Kidney glomerular epithelial cell (primary cell): ENCODE results near the gene TGFBI.

ENCODE experiments used
- DNase-seq: peaks from one replicate; lab custom pipeline; 2025; lab: John Stamatoyannopoulos, UW

Gene TGFBI

GRCh38 chr5:136094189-136094912 is 65.6 kb downstream of the TGFBI start:
- DNase-seq = no peak

- DNase-seq = no peak
These were observed 66.3 kb downstream of the TGFBI start for GRCh38 chr5:136094913-136095641.

- DNase-seq = no peak
These were observed 69.4 kb downstream of the TGFBI start for GRCh38 chr5:136098176-136098575.

- no peak for DNase-seq
These were observed 71.1 kb downstream of the TGFBI start for GRCh38 chr5:136099870-136100269.

- no peak for DNase-seq
These were observed 73.1 kb downstream of the TGFBI start for GRCh38 chr5:136101884-136102283.

GRCh38 chr5:136103118-136103517 is 74.3 kb downstream of the TGFBI start:
- DNase-seq = no peak

GRCh38 chr5:136104306-136104965 is 75.6 kb downstream of the TGFBI start:
- no peak for DNase-seq

- no peak for DNase-seq
These were observed 77.7 kb downstream of the TGFBI start for GRCh38 chr5:136106351-136107031.

GRCh38 chr5:136108180-136108611 is 79.4 kb downstream of the TGFBI start:
- no peak for DNase-seq

- no peak for DNase-seq
These were observed 80.0 kb downstream of the TGFBI start for GRCh38 chr5:136108766-136109165.

GRCh38 chr5:136109453-136110135 is 80.8 kb downstream of the TGFBI start:
- DNase-seq = no peak
